GM12865 (cell line): ENCODE results near the gene ELOVL6.
"Not testable (repeated sequence)": the region's sequence is repeated elsewhere in the genome, so short reads cannot be mapped to it uniquely, and the experiment has no call there.

ENCODE experiments used
- DNase-seq: peaks from one replicate; pipeline ENCODE4 v3.0.0; 2010; ENCODE audit warnings: low read depth
- H3K4me3 ChIP-seq: 2 replicates; pipeline ENCODE4 v1.5.1; 2011; ENCODE audit warnings: mild to moderate bottlenecking, low read depth, low read length, control low read depth
- TF ChIP-seq, protein P1 (sequence below): IDR thresholded peaks from 2 replicates; pipeline ENCODE4 v1.5.1; 2011; ENCODE audit warnings: low read length, control low read depth, low read depth, inconsistent platforms; ENCODE audit not compliant: insufficient read depth; ENCODE audit errors: missing control alignments

The ELOVL6 gene

DNA sequence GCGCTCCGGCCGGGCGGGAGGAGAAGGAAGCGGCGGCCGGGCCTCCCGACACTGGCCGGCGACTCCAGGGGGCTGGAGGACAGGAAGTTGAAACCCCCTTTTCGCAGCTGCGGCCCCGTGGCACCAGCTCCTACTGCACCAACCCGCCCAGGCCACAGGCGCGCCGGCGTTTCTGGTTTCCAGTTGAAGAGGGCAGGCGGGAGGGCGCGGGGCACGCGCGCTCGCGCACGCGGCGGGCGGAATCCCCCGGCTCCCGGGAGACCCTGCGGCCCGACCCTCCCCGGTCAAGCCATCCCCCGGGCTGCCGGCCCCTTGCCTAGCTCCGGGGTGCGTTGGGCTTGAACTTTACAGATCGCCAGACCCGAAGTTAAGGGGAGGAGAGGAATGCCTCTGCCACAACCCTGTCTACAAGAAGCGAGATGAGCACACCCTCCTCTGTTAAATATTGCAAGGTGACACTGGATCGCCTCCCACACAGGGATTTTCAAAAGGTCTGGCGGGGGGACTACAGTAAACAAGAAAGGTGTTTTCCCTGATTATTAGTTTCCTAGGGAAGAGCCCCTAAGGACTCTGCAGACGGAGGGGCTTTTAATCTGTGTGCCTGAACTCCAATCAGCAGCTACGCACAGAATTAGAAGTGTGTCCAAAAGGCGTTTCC is 1.4 kb downstream of the ELOVL6 start:
- TF ChIP-seq, protein P1, sequence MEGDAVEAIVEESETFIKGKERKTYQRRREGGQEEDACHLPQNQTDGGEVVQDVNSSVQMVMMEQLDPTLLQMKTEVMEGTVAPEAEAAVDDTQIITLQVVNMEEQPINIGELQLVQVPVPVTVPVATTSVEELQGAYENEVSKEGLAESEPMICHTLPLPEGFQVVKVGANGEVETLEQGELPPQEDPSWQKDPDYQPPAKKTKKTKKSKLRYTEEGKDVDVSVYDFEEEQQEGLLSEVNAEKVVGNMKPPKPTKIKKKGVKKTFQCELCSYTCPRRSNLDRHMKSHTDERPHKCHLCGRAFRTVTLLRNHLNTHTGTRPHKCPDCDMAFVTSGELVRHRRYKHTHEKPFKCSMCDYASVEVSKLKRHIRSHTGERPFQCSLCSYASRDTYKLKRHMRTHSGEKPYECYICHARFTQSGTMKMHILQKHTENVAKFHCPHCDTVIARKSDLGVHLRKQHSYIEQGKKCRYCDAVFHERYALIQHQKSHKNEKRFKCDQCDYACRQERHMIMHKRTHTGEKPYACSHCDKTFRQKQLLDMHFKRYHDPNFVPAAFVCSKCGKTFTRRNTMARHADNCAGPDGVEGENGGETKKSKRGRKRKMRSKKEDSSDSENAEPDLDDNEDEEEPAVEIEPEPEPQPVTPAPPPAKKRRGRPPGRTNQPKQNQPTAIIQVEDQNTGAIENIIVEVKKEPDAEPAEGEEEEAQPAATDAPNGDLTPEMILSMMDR, result no peak
- H3K4me3 ChIP-seq, result peak overlapping the region; percentile 75
- peak; percentile 78 for DNase-seq

DNA sequence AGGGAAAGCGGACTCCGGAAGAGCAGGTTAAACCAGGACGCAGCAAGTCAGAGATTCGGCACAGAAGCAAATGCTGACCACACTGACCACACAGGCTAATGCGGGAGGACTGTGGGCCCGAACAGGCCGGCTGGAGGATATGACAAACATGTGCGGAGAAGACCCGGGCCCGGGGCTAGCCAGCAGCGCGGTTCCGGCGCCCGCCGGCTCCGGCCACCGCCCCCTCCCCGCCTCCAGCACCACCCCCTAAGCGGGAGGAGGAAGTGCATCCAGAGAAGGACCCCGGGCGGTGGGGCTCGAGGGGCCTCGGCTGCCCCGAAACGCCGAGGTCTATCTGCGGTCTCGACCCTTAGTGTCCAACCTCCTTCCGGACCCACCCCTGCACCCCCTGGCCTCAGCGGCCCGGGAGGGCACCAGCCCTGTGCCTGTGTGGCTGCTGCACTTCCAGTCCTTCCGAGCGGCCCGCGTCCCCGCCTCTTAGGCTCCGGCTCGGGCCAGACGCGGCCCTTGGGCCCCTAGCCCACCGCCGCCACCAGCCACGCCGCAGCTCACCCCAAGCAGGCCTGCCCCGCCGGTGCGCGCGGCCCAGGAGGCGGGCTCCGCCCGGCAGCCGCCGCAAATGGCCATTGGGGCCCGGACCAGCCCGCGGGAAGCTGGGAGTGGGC is 2.1 kb downstream of the ELOVL6 start:
- peak overlapping the region; percentile 75 for H3K4me3 ChIP-seq
- DNase-seq, result peak; percentile 72
- TF ChIP-seq, protein P1, result no peak

DNA sequence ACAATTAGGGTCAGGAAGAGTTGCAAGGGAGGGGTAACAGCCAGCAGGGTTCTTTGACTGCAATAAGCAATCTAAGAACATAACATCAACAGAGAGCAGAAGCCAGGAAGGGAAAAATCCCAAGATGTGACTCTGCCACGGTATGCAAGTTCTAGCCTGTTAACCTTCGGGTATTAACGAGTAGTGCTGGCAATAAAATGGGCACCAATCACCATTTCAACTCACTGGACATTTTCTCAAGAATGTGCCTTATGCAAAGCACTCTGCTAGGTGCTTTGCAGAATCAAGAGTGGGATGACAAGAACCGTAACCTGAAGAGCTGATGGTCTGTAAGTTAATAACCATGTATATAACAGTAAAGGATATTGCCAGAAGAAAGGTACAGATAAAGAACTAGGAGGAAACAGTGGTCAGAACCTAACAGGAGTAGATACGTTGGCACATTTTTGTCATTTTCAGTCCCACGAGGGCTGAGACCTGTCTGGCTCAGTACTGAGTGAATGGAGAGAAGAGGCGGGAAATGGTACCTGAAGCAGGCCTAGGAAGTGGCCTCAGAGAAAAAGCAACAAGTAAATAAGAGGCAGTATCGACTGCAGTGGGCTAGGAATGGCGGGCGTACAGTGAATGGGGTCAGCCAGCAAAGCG is 2.7 kb downstream of the ELOVL6 start:
- TF ChIP-seq, protein P1, result no peak
- peak overlapping the region; percentile 75 for H3K4me3 ChIP-seq
- DNase-seq, result peak; percentile 46

DNA sequence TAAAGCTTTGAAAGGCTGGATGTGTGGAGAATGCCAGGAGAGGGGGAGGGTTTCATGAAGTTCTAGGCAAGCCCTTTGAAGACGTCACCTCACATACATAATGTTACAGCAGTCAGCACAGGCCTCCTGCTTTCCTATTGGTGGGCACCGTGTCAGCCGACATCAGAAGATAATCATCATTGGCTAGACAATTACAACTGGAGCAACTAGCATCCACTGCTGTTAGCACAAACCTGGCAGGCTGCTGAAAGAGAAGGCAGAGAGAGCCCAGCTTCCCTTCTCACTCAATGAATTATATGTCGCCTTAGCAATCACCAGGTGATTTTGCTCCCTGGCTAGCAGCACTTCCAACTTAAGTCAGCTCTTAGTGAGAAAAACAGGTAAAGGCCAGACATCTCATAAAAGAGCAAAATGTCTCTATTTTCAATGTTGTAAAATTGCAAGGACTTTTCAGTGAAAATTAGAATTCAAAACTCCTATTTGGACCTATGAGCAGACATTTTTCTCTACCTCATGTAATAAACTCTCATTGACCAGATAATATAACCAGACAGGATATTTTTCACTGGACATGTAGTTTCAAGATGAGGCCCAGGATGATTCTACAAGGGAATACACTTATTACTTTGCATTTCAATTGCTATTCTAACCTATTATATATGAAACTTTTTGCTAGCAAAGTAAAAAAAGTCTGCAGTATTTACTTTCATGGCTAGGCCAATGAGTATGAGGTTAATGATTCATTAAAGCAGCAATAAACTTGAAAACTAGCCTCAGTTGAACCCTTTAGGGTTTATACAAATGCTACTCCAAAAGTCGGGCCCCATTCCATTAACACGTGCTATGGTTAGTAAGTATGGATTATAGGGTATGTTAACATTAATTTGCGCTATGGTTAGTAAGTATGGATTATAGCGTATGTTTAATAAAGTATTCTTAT is 4.3 kb downstream of the ELOVL6 start:
- no peak overlapping the region for H3K4me3 ChIP-seq
- TF ChIP-seq, protein P1, result no peak
- peak; percentile 93 for DNase-seq

DNA sequence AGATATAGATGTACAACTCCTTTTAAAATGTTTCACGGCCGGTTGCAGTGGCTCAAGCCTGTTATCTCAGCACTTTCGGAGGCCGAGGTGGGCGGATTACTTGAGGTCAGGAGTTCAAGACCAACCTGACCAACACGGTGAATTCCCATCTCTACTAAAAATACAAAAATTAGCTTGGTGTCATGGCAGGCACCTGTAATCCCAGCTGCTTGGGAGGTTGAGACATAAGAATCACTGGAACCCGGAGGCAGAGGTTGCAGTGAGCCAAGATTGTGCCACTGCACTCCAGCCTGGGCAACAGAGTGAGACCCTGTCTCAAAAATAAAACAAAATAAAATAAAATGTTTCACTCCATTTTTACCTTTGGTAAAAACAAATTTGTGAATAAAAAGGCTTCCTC is 5.1 kb downstream of the ELOVL6 start:
- not testable (repeated sequence) for H3K4me3 ChIP-seq
- peak; percentile 8 for DNase-seq

DNA sequence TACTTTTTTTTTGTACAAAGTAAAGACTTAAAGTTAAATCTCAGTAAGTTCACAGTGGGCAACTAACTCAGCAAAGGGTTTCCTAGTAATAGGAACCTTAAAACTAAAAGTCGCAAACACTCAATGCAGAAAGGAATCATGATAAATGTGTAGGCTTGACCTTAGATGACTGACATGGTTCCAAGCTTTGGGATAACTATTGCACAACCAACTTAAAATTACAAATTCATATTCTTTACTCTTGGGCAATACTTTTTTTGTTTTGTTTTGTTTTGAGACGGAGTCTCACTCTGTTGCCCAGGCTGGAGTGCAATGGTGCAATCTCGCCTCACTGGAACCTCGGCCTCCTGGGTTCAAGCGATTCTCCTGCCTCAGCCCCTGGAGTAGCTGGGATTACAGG is 8.2 kb downstream of the ELOVL6 start:
- H3K4me3 ChIP-seq, result no peak overlapping the region
- DNase-seq, result no peak
- TF ChIP-seq, protein P1, result no peak
